Stimulated activated CD4-positive, alpha-beta T cell treated with anti-CD3 and anti-CD28 coated beads, Interleukin-4, amount 100 ng/mL, for 24 hours (primary cell): ENCODE data around the gene OBSCN.

Experiments
- DNase-seq: peaks from one replicate; pipeline ENCODE4 v3.0.0-alpha.2; 2020

The OBSCN gene

DNA sequence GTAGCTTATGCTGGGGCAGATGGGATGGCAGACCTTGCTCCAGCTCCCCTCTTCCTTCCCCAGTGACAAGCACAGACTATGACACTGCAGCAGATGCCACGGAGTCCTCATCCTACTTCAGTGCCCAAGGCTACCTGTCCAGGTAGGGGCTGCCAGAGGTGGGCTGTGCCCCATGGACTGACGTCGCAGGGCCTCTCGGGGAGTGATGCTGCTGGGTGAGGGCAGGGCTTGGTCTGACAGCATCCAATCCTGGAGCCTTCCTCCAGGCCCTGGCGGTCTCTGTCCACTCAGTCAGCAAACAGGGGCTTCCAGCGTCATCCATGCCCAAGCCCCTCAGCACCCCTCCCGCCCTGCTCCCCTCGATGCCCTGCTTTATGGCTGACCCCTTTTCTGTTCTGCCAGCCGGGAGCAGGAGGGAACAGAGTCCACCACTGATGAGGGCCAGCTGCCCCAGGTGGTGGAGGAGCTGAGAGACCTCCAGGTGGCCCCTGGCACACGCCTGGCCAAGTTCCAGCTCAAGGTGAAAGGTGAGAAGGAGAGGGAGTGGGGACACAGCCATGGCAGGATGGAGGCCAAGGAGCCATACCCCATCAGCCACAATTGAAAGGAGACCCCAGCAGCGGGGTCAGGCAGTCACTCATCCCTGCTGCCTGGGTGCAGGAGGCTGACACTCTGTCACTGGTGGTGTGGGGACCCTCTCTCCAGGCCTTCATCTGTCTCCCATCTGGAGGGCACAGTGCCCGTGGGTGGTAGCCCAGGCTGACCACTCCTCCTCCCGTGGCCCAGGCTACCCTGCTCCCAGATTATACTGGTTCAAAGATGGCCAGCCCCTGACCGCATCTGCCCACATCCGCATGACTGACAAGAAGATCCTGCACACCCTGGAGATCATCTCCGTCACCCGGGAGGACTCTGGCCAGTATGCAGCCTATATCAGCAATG is 125.2 kb downstream of the OBSCN start:
- no peak for DNase-seq

DNA sequence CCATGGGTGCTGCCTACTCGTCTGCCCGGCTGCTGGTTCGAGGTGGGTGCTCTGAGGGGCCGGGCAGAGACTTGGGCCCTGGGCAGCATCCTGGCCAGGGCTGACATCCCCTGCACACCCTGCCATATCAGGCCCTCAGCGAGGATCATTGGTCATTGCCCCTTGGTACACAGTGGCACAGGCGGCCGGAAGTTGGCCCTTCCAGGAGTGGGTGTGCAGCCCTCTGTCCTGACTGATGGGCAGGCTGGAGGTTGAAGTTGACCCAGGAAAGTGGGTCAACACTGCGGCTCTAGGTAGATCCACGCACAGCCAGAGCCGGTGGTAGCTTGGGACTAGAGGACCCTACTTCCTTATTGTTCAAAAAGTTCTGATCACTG is 125.9 kb downstream of the OBSCN start:
- no peak for DNase-seq

DNA sequence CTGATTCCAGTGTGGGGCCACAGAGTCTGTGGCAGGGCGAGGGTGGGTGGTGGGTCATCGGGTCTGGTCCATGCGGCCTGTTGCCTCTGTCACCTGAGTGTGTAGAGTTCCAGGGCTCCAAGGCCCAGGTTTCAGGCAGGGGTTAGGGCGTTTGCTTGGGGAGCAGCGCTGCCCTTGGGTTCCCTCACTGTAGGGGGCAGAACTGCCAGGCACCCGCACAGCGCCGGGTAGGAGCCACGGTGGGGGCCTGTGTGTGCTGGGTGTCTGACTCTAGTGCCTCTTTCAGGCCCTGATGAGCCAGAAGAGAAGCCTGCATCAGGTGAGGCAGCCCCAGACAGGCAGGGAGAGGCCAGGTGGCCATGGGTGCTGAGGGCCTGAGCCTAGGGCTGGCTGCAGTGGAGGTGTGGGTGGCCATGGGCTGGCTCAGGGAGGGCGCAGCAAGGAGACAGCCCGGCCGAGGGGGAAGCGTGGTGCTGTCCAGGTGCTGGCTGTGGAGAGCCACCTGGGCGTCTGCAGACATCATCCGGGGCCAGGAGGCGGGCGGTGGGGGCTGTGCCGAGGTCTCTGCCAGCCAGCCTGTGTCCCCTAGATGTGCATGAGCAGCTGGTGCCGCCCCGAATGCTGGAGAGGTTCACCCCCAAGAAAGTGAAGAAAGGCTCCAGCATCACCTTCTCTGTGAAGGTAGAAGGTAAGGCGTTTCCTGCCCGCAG is 126.5 kb downstream of the OBSCN start:
- DNase-seq: no peak

DNA sequence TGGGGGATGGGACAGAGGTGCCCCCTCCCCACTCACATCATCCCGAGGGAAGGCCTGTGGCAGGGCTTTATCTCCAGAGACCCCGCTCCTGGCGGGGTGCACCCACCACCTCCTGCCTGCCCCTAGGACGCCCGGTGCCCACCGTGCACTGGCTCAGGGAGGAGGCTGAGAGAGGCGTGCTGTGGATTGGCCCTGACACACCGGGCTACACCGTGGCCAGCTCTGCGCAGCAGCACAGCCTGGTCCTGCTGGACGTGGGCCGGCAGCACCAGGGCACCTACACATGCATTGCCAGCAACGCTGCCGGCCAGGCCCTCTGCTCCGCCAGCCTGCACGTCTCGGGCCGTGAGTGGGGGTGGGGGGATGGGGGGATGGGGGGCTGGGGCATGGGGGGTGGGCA is 127.1 kb downstream of the OBSCN start:
- no peak for DNase-seq

DNA sequence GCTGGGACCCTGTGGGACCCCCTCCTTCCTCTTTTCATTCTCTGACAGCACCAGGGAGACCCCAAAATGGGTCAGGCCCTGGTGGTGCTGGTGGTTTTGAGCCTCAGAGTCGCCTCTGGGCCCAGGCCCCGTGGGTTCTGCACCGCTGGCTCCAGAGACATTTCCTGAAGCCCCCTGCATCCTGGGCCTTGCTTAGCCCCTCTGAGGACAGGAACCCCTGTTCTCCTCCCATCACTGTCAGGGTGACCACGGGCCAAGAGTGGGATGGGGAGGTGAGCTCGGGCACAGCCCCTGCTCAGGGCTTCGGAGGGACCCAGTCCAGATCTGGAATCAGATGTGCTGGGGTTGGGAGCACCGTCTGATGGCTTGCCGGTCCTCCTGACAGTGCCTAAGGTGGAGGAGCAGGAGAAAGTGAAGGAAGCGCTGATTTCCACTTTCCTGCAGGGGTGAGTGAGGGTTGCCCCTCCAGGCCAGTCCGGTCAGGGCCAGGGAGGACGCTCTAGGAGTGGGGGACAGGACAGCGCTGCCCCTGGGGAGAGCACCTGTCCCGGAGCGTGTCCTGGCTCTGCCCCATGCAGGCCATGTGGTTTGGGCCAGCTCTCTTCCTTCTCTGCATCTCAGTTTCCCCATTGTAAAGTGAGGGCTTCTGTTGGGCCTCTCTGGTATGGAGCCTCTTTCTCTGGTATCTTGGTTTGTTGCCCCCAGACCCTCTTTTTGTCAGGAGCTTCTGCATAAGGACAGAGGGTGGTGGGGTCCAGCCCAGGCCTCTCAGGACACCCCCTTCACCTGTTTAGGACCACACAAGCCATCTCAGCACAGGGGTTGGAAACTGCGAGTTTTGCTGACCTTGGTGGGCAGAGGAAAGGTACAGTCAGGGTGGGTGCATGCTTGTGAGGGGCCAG is 127.8 kb downstream of the OBSCN start:
- DNase-seq: no peak

DNA sequence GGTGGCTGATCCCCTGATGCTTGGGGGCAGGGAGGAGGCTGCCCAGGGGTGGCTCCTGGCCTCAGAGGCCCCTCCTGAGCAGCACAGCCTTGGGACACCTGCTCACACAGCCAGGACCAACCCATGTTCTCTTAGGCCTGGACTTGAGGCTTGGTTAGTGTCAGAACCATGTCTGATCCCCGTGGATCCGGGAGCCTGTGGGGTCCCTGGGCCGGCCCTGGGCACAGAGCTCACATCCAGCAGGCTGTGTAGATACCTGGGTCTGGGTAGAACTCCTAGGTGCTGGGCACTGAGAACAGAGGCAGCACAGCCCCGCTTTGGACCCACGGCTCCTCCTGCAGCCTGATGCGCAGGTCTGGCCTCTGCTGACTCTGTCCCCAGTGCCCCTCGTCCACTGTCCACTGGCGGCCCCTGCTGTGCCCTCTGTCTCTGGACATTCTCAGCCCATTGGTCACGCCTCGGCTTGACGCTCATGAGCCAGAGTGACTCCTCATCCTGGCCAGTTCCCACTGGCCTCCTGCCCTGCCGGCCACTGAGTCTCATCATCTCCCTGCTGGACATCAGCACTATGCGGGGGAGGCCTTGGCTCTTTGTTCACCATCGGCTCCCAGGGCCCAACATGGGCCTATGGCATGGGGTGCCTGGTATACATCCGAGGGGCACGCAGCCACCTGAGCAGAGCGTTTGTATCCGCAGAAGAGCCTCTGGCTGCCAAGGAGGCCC is 128.6 kb downstream of the OBSCN start:
- DNase-seq: no peak

DNA sequence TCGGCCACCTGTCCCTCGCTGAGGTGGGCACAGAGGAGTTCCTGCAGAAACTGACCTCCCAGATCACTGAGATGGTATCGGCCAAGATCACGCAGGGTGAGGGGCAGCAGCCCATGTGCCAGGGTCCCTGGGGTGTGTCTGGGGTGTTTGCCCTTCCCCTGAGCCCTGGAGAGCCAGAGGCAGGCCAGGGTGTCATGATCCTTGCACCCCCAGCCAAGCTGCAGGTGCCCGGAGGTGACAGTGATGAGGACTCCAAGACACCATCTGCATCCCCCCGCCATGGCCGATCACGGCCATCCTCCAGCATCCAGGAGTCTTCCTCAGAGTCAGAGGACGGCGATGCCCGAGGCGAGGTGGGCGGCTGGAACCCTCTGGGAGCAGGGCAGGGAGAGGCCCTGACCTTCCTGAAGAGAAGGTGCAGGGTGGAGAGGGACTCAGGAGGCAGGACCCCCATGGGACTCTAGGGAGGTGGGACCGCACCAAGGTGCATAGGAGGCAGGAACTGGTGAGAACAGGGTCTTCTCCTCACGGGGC is 129.3 kb downstream of the OBSCN start:
- no peak for DNase-seq

DNA sequence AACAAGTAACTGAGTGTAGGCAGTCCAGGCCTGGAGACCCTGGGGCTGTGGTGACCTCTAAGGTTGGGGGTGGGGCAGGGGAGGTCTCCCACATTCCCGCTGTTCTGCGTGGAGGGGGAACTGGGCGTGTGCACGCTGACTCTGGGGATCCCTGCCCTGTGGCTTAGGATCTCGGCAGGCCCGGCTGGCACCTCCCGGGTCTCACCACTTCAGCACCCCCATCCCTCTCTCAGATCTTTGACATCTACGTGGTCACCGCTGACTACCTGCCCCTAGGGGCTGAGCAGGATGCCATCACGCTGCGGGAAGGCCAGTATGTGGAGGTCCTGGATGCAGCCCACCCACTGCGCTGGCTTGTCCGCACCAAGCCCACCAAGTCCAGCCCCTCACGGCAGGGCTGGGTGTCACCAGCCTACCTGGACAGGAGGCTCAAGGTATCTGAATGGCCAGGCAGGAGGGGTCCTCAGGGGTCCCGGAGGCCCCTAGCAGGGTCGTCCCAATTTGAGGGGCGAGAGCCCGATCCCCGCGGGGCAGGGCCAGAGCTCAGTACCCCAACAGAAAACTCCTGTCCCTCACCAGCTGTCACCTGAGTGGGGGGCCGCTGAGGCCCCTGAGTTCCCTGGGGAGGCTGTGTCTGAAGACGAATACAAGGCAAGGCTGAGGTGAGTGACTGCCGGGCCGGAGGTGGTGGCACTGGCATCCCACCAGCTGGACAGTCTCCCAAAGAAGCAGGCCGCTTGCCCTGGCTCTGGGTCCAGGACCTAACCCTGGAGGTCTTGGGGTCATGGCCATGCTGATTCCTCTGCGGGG is 130.1 kb downstream of the OBSCN start:
- DNase-seq: no peak

DNA sequence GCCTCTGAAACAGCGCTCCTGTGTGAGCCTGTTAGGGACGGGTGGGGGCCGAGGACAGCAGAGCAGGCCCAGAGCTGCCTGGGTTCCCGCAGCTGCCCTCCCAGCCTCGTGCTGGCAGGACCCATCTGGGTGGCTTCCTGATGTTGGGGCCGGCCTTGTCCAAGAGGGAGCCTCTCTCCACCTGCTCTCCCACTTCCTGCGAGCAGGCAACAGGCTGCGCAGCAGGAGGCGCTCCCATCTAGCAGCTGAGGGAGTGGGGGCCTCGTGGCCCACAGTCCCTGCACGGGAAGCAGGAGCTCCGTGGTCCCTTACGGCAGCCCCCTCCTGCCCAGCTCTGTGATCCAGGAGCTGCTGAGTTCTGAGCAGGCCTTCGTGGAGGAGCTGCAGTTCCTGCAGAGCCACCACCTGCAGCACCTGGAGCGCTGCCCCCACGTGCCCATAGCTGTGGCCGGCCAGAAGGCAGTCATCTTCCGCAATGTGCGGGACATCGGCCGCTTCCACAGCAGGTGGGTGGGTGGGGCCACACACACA is 130.7 kb downstream of the OBSCN start:
- DNase-seq: no peak

DNA sequence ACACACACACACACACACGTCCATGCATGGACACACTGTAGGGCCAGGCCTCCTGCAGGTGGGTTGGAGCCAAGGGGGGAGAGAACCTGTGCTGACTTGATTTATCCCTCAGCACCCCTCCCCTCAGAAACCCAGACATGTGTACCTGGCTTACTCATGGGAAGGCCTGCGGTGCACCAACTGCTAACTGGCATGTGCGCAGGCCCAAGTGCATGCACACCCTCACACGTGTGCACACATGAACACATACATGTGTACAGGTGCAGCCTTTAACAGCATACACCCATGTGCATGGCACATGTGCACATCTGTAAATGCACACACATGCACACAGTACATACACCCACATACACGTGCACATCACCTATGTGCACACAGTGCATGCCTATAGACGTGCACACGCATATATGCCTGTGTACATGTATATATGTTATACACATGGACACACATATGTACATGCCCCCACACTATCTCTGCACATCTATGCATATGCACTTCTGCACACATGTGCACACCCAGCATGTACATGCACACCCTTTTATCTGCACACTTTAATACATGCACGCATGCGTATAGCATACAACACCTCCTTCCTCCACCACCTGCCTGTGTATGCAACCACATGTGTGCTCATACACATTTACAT is 131.3 kb downstream of the OBSCN start:
- no peak for DNase-seq

DNA sequence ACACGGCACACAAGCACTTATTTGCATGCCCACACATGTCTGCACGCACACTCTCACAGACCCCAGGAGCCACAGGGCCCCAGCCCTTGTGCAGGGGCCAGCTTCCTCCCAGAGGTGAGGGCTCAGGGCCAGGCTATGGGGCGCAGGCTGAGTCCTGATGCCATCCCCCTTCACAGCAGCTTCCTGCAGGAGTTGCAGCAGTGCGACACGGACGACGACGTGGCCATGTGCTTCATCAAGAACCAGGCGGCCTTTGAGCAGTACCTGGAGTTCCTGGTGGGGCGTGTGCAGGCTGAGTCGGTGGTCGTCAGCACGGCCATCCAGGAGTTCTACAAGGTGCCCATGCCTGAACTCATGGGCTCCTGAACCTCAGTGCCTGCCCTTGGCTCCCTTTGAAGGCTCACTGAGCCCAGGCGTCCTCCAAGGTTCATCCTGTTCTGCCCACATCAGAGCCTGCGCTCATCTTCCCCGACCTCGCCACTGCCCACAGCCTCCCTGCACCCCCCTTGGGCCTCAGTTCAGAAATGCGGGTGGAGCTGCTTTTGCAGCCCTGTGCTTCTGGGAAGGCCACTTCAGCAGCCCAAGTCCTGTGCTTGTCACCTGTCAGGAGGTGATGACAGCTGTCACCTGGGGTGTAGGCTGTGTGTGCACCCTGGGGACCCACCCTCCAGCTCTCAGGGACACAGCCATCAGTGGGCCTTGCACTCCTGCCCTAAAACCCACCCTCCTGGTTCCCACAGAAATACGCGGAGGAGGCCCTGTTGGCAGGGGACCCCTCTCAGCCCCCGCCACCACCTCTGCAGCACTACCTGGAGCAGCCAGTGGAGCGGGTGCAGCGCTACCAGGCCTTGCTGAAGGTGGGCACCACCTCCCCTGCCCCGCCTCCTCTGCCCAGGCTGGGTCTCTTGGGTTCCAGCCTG is 132.2 kb downstream of the OBSCN start:
- DNase-seq: no peak

DNA sequence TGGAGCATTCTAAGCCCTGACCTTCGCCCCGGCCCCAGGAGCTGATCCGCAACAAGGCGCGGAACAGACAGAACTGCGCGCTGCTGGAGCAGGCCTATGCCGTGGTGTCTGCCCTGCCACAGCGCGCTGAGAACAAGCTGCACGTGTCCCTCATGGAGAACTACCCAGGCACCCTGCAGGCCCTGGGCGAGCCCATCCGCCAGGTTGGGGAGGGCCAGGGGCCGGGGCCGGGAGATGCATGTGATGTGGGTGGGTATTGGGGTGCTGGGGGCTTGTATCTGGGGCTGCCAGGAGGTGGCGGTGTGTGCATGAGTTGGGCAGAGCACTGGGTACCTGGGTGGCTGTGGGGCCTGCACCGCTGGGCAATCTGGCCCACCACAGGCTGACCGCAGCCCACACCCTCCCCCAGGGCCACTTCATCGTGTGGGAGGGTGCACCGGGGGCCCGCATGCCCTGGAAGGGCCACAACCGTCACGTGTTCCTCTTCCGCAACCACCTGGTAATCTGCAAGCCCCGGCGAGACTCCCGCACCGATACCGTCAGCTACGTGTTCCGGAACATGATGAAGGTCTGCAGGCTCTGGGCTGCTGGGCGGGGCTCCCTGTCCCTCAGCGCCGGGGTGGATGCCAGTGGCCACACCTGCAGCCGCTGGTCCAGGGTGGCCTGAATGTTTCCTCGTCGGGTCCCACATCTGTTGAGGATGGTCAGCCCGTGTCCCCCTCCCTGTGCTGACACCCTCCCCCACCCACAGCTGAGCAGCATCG is 133.0 kb downstream of the OBSCN start:
- DNase-seq: no peak

DNA sequence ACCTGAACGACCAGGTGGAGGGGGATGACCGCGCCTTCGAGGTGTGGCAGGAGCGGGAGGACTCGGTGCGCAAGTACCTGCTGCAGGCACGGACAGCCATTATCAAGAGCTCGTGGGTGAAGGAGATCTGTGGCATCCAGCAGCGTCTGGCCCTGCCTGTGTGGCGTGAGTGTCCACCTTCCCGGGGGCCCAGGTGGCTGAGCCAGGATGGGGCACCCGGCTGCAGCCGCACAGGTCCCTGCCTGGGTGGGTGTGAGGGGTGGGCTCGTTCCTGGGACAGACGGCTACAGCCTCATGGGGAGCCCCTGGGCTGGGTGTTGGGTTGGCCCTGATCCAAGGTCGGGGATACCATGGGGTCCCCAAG is 133.6 kb downstream of the OBSCN start:
- no peak for DNase-seq

DNA sequence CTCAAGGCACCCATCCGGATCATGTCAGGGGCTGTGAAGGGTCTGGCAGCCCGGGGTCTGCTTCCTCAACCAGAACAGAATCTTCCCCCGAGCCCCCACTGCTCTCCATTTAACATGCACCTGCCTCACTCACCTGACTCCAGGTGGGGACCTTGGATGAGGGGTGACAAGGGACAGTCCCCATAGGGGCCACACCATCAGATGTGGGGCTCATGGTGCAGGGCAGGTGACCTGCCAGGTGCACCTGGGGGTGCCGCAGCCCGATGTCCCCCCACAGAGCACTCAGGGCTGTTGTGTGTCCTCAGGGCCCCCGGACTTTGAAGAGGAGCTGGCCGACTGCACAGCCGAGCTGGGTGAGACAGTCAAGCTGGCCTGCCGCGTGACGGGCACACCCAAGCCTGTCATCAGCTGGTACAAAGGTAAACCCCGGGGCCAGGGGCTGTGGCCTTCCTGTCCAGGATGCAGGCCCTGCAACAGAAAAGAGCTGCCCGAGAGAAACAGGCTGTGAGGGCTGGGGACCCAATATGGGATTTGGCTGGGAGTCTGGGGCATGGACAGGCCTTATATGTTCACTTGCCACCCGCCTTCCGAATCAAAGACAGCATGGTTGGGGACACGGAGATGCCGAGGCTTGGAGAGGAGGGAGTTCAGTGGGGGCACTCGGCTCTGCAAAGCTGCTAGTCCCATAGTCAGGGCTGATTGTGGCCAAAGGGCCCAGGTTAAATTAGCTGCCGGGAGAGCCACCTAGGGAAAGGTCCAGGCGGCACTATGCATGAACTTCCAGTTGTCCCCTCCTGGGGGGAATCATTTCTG is 134.2 kb downstream of the OBSCN start:
- no peak for DNase-seq

DNA sequence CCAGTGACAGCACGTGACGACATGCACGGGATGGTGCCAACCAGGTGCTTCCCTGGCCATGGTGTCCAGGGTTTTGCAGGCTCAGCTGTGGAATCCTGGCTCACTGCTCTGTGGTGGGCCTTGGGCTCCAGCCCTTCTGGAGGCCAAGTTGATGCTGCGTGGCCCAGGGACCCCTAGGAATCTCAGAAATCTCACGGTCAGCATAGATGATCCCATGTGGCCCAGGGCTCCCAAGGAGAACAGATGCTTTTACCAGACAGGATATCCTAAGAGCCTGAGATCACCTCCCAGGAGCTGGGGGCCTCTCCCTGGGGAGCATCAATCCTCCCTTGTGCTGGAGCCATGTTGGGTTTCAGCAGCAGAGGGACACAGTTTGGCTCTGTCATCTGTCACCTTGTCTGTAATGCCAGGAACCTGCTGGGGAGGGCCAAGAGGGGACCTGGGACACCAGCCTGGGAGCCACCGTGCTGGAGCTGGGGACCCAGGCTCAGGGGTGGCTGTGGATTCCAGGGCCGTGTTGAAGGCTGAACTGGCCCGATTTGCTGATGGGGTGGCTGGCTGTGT is 134.9 kb downstream of the OBSCN start:
- DNase-seq: no peak

DNA sequence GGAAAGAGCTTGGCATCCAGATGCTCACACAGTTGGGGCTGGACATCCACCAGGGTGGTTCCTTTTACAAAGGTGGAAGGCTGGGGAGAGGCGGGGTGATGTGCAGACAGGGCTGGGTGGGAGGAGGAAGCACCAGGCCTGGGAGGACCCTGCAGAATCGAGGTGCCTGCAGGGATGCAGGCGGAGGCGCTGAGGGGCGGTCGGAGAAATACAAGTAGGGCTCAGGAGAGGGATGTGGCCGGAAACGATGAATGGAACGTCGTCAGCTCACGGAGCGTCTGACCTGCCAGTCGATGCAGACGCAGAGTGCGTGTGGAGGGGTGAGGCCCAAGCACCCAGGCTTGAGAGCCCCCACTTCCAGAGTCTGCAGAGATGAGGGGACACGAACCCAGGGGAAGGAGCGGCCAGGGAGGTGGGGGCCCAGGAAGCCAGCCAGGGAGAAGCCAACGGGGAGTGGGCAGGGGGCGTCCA is 135.4 kb downstream of the OBSCN start:
- no peak for DNase-seq

DNA sequence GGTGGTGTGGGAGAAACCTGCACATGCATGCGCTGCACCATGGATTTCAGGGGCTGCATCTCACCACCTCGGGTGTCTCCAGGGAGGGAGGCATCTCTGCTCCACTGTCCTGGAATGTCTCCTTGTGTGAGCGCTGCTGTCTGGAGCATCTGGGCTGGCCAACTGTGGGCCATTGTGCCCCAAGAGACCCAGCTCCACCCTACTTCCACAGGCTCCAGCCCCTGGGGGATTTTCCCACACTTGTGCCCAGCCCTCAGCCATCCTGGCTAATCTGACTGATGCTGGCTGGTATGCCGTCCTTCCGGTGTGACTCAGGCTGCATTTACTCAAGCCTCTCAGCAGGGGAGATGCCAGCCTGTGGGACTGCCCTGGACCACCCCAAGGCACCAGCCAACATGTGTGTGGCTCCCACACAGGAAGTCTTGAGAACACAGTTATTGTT is 136.8 kb downstream of the OBSCN start:
- no peak for DNase-seq
